ENCODE data around the gene IFNL4. TPM values are rescaled to one million over a fixed set of nuclear protein-coding genes. Genes with fewer than 3 reads are reported as not detected.
"Not testable (repeated sequence)": the region's sequence is repeated elsewhere in the genome, so short reads cannot be mapped to it uniquely, and the experiment has no call there.

IFNL4 gene
- total and polyA plus RNA-seq, 8 donors, result not detected

DNA sequence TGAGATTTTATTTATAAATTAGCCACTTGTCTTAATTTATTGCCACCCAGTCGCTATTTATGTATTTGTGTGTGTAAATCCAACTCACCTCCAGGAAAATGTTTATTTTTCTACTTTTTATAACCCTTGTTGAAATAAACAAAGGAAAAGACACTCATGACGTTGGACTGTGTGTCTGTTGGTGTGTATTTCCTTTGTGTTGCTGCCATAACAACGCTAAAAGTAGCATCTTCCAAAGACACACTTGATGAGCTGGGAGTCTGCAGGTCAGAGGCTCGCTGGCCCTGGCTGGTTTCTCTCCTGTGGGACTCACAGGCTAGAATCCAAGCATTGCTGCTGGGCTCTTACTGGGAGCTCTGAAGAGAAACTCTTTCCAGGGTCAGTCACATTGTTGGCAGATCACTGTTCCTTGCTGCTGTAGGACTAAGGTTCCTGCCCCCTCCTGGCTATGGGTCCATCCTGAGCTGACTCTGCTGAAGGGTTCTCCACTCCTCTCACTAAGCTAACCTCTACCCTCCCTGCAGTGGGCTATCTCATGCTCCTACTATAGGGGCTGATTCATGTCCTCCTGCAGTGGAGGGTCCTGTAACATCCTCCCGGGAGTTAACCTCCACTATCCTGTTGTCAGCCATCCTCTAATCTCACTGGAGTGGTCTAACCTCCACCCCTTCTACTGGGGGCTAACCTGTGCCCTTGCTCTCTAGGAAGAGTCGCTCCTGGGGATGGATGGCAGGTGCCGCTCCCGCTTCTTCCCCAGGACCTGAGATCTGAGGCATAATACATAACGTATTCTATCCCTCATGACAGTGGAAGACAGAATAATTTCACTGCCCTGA is 21.6 kb upstream of the IFNL4 start:
- Histone ChIP-seq H3K27me3 (peaks cover 5 to 37% of the 10 kb centered on the region in 2 donors), H3K36me3 (no peaks in the 10 kb centered on the region), H3K9me3 (no peaks in the 10 kb centered on the region), H3K27ac (no peak overlapping the region), H3K4me1 (no peaks in the 10 kb centered on the region), H3K4me3 (no peak overlapping the region)
- no peak for ATAC-seq
- intact Hi-C loops (cut with DNase I), result no loop called here
- TF ChIP-seq, protein P1, sequence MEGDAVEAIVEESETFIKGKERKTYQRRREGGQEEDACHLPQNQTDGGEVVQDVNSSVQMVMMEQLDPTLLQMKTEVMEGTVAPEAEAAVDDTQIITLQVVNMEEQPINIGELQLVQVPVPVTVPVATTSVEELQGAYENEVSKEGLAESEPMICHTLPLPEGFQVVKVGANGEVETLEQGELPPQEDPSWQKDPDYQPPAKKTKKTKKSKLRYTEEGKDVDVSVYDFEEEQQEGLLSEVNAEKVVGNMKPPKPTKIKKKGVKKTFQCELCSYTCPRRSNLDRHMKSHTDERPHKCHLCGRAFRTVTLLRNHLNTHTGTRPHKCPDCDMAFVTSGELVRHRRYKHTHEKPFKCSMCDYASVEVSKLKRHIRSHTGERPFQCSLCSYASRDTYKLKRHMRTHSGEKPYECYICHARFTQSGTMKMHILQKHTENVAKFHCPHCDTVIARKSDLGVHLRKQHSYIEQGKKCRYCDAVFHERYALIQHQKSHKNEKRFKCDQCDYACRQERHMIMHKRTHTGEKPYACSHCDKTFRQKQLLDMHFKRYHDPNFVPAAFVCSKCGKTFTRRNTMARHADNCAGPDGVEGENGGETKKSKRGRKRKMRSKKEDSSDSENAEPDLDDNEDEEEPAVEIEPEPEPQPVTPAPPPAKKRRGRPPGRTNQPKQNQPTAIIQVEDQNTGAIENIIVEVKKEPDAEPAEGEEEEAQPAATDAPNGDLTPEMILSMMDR (IDR thresholded peaks at IDR 0.05), result no peak
- no peak for DNase-seq

GRCh38 chr19:39269369-39269768 is 20.7 kb upstream of the IFNL4 start:
- DNase-seq; ATAC-seq; H3K4me1 ChIP-seq; H3K9me3 ChIP-seq; H3K4me3 ChIP-seq; H3K27ac ChIP-seq; H3K36me3 ChIP-seq; intact Hi-C loops (cut with DNase I): not testable (repeated sequence)
- peaks cover 14 to 46% of the 10 kb centered on the region in 2 donors for H3K27me3 ChIP-seq

DNA sequence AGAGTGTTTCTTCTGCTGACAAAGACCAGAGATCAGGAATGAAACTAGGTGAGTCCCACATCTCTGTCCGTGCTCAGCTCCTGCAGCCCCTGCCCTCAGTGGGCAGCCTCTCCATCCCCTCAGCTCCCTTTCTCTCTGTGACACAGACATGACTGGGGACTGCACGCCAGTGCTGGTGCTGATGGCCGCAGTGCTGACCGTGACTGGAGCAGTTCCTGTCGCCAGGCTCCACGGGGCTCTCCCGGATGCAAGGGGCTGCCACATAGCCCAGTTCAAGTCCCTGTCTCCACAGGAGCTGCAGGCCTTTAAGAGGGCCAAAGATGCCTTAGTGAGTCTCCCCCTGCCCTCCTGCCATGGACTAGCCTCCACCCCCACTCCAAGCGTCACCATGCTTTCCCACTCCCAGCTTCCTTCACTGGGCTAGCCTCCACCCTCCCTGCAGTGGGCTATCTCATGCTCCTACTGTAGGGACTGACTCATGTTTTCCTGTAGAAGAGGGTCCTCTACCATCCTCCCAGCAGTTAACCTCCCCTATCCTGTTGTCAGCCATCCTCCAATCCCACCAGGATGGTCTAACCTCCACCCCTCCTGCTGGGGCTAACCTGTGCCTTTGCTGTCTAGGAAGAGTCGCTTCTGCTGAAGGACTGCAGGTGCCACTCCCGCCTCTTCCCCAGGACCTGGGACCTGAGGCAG is 20.0 kb upstream of the IFNL4 start:
- peaks cover 21 to 53% of the 10 kb centered on the region in 2 donors for H3K27me3 ChIP-seq
- DNase-seq; H3K9me3 ChIP-seq; H3K36me3 ChIP-seq; H3K27ac ChIP-seq; ATAC-seq; H3K4me3 ChIP-seq; H3K4me1 ChIP-seq; intact Hi-C loops (cut with DNase I): not testable (repeated sequence)

DNA sequence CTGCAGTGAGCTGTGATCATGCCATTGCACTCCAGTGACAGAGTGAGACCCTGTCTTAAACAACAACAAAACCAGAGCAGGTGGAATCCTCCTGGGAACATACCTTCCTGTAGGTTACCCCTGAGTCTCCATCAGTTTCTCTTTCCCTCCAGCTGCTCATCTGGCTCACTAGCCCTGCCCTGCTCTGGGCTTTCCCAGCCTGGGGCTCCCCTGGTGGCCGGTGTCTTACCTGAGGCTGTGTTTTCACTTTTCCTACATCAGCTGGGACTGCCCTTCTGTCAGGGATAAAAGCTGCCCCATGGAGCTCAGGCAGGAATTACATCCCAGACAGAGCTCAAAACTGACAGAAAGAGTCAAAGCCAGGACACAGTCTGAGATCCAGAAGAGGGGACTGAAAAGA is 19.4 kb upstream of the IFNL4 start, which contains the start of gene IFNL2:
Gene IFNL2 (plus strand): TSS at position 312 of the 400 bp plus-strand sequence. CDS start 173 bp downstream, outside the sequence.
- H3K9me3 ChIP-seq; intact Hi-C loops (cut with DNase I); H3K27ac ChIP-seq; DNase-seq; H3K4me3 ChIP-seq; H3K36me3 ChIP-seq; H3K4me1 ChIP-seq: not testable (repeated sequence)
- H3K27me3 ChIP-seq, result peaks cover 27 to 59% of the 10 kb centered on the region in 2 donors
- ATAC-seq, result peak; percentile 42

GRCh38 chr19:39265321-39265916 is 16.8 kb upstream of the IFNL4 start:
- Histone ChIP-seq H3K36me3 (no peaks in the 10 kb centered on the region), H3K4me1 (peaks cover 3 to 8% of the 10 kb centered on the region in 2 donors), H3K9me3 (no peaks in the 10 kb centered on the region), H3K27ac (no peak overlapping the region), H3K27me3 (peaks cover 50 to 76% of the 10 kb centered on the region in 2 donors), H3K4me3 (no peak overlapping the region)
- intact Hi-C loops (cut with DNase I), result no loop called here
- peak in 1 of 4 donors; percentile 72 for DNase-seq
- no peak for ATAC-seq
- TF ChIP-seq, protein P1 (IDR thresholded peaks at IDR 0.05), result no peak

DNA sequence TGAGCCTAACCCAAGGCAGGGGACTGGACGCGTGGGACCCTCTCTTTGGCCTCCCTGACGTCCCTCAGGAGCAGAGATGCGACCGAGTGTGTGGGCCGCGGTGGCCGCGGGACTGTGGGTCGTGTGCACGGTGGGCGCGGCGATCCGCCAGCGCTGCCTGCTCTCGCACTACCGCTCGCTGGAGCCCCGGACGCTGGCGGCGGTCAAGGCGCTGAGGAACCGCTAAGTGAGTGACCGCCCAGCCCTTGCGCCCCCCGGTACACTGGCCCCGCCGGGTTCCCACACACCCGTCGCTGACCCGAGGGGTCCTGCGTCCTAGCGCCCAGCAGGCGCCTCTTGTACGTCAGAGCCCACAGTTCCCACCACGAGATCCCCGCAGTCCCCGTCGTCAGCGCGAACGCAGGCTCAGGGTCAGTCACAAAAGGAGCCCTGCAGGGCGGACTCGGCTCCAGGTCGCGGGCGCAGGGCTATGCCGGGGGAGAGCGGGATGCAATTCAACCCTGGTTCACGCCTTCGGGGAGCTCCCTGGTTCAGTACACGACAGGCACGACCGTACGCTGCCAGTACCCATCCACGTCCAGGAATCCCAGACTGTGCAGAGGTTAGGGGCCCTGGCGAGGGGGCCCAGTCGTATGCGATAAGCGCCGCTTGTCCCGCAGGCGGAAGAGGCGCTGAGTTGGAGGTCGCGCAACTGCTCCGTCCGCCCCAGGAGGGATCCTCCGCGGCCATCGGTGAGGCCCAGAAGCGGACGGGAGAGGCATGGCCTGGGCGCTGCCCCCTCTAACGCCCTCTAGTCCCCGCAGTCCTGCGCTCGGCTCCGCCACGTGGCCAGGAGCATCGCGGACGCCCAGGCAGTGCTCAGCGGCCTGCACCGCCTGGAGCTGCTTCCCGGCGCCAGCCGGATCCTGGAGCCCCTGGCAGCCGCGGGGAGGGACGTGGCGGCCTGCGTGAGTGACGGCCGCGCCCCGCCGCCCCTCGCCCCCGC is 15.9 kb upstream of the IFNL4 start:
- ATAC-seq, result peak; percentile 72
- peak in 3 of 4 donors; percentile 12 to 80 (median 36) for DNase-seq
- H3K4me1 ChIP-seq, result peaks cover 3 to 8% of the 10 kb centered on the region in 2 donors
- H3K27me3 ChIP-seq, result peaks cover 53 to 76% of the 10 kb centered on the region in 2 donors
- intact Hi-C loops (cut with DNase I), result no loop called here
- H3K36me3 ChIP-seq, result no peaks in the 10 kb centered on the region
- TF ChIP-seq, protein P1 (IDR thresholded peaks at IDR 0.05), result no peak
- no peaks in the 10 kb centered on the region for H3K9me3 ChIP-seq
- H3K27ac ChIP-seq, result no peak overlapping the region
- no peak overlapping the region for H3K4me3 ChIP-seq

Data from left lung (tissue), 10 donors.